Subcutaneous adipose tissue (tissue), 4 donors: ENCODE data around the gene ITPKB. TPM values are rescaled to one million over a fixed set of nuclear protein-coding genes. Genes with fewer than 3 reads are reported as not detected.

Experiments
- CTCF ChIP-seq: fragments of 450-650 bp; IDR thresholded peaks from one replicate; pipeline ENCODE4 v1.5.1; 2016; ENCODE audit warnings: low read depth, mild to moderate bottlenecking, control low read depth, antibody characterized with exemption, moderate library complexity
- total RNA-seq, 4 donors: library from RNA; depleted of rRNA; stranded (reverse); fragments of >200 nt; gene quantifications; one replicate each; pipeline ENCODE4 v1.1.0, GENCODE V29; 2016

Gene ITPKB
- total RNA-seq, 4 donors from 2014 or later: 16.6 to 72.5 (median 28.1) TPM

- no peak for TF ChIP-seq CTCF
Measured at GRCh38 chr1:226646026-226646869, 92.8 kb downstream of the ITPKB start.

GRCh38 chr1:226645279-226645976 is 93.7 kb downstream of the ITPKB start:
- no peak for TF ChIP-seq CTCF

DNA sequence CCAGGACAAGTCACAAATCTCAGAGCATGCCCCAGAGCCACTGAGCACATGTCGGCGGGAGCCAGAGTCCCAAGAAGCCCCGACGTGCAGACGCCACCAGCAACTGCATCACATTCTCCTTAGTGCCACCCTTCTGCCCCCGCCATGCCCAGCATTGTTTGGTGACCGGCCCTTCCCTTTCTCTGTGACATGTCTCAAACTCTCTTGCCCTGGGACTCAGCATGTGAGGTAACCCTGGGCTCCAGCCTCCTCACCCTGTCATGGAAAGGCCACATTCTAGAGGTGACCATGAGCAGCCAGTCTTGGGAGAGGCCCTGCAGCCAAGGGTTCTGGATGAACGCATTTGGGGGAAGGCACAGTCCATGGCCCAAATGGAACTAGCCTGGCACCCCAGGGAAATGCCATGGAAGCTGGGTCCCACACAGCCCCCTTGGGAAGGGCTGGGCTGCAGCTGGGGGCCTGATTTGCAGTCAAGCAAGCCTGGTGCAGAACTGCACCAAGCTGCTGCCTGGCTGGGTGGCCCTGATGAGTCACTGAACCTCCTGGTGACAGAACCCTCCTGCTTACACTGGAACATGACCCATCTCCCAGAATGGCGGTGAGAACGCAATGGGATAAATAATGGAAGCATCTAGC is 94.4 kb downstream of the ITPKB start:
- TF ChIP-seq CTCF: no peak

GRCh38 chr1:226643611-226644540 is 95.2 kb downstream of the ITPKB start:
- TF ChIP-seq CTCF: no peak

- no peak for TF ChIP-seq CTCF
Measured at GRCh38 chr1:226643177-226643576, 95.9 kb downstream of the ITPKB start.

- TF ChIP-seq CTCF: no peak
Measured at GRCh38 chr1:226642421-226642820, 96.7 kb downstream of the ITPKB start.
